GM12878 (cell line): ENCODE results near the gene RERE. TPM values are rescaled to one million over a fixed set of nuclear protein-coding genes. Genes with fewer than 3 reads are reported as not detected.

Experiments used
- ATAC-seq: fragments of 200-7000 bp; cut with Tn5 transposase; 3 replicates; pipeline ENCODE4 v1.9.1; 2020; ENCODE audit warnings: mild to moderate bottlenecking, moderate library complexity
- BruUV-seq: library from RNA; stranded (reverse); fragments of 400-500 nt; replicated peaks from 2 replicates; lab custom pipeline; 2021; lab: Mats Ljungman, UMichigan
- CTCF ChIA-PET: fragments of 300-600 bp; sonication (Branson Sonifier 250); formaldehyde crosslinking; extraction: SDS; loops from one replicate; lab custom pipeline; 2021; ENCODE audit warnings: inconsistent platforms; lab: Yijun Ruan, JAX
- POLR2A ChIA-PET: fragments of 350-600 bp; formaldehyde crosslinking; extraction: SDS; loops from one replicate; lab custom pipeline; 2021; ENCODE audit warnings: inconsistent platforms; lab: Charles Lee
- RAD21 ChIA-PET: fragments of 300-600 bp; sonication (Branson Sonifier 250); formaldehyde crosslinking; loops from one replicate; lab custom pipeline; 2023; ENCODE audit warnings: antibody characterized with exemption; ENCODE audit not compliant: unreplicated experiment; lab: Charles Lee
- SMC1A ChIA-PET: fragments of 300-600 bp; sonication (Branson Sonifier 250); formaldehyde crosslinking; loops from one replicate; lab custom pipeline; 2023; ENCODE audit not compliant: unreplicated experiment, uncharacterized antibody; lab: Charles Lee
- DNase-seq: peaks from one replicate; pipeline ENCODE4 v3.0.0-alpha.2; 2011; ENCODE audit warnings: low read depth, low spot score
- FAIRE-seq: peaks from 3 replicates; lab custom pipeline; 2011; peaks lifted over from hg19 to GRCh38; lab: Jason Lieb, UNC
- H2AFZ ChIP-seq: 2 replicates; pipeline ENCODE4 v1.6.0; 2011; ENCODE audit warnings: low read depth, low read length, control low read depth; ENCODE audit not compliant: control insufficient read depth
- H3K27ac ChIP-seq: 2 replicates; pipeline ENCODE4 v1.5.1; 2011; ENCODE audit warnings: control low read depth; ENCODE audit not compliant: control insufficient read depth, insufficient read depth
- H3K27me3 ChIP-seq, 2 experiments: replicated peaks in 1 of 2; 2 replicates each; pipeline versions ENCODE4 v1.6.0 to v1.6.1; 2011; ENCODE audit warnings: low read length in 1 of 2; ENCODE audit not compliant: control insufficient read depth in 2 of 2, insufficient read depth in 2 of 2
- H3K36me3 ChIP-seq, 2 experiments: 2 replicates each; pipeline ENCODE4 v1.5.1; 2011; ENCODE audit warnings: low read length in 1 of 2; ENCODE audit not compliant: control insufficient read depth in 2 of 2, insufficient read depth in 2 of 2
- H3K4me1 ChIP-seq: 2 replicates; pipeline ENCODE4 v1.6.1; 2011; ENCODE audit warnings: mild to moderate bottlenecking, low read length, moderate library complexity, mixed read lengths; ENCODE audit not compliant: control insufficient read depth, insufficient read depth
- H3K4me2 ChIP-seq: 2 replicates; pipeline ENCODE4 v1.6.0; 2011; ENCODE audit warnings: control low read depth; ENCODE audit not compliant: control insufficient read depth, insufficient read depth
- H3K4me3 ChIP-seq: fragments of 200-600 bp; sonication (generic); 2 replicates; pipeline ENCODE4 v1.5.1; 2016
- H3K79me2 ChIP-seq: 2 replicates; pipeline ENCODE4 v1.6.0; 2011; ENCODE audit warnings: low read length; ENCODE audit not compliant: control insufficient read depth, insufficient read depth
- H3K9ac ChIP-seq: 2 replicates; pipeline ENCODE4 v1.8.0; 2011; ENCODE audit warnings: low read length, control low read depth, mixed read lengths; ENCODE audit not compliant: control insufficient read depth, insufficient read depth
- H3K9me3 ChIP-seq: replicated peaks from 3 replicates; pipeline ENCODE4 v1.5.1; 2011; ENCODE audit warnings: mild to moderate bottlenecking, low read length; ENCODE audit not compliant: control insufficient read depth, insufficient read depth
- H4K20me1 ChIP-seq: 2 replicates; pipeline ENCODE4 v1.6.0; 2011; ENCODE audit not compliant: control insufficient read depth, insufficient read depth
- ASH2L ChIP-seq: fragments of 300-600, 200-600 bp; sonication (generic); IDR thresholded peaks from 2 replicates; pipeline ENCODE4 v1.6.1; 2017; ENCODE audit warnings: low read depth, mild to moderate bottlenecking, borderline replicate concordance
- GATAD2B ChIP-seq: fragments of 450-650 bp; conservative IDR thresholded peaks from 2 replicates; pipeline ENCODE4 v1.6.1; 2017; ENCODE audit warnings: low read depth, mild to moderate bottlenecking, moderate library complexity
- MYC ChIP-seq: IDR thresholded peaks from 2 replicates; pipeline ENCODE4 v1.6.1; 2011; ENCODE audit warnings: mild to moderate bottlenecking, low read length, moderate library complexity, inconsistent platforms; ENCODE audit not compliant: insufficient read depth, insufficient replicate concordance, insufficient read length, severe bottlenecking
- POLR2AphosphoS5 ChIP-seq: IDR thresholded peaks from 2 replicates; pipeline ENCODE4 v1.6.1; 2011; ENCODE audit warnings: mild to moderate bottlenecking, low read length, inconsistent platforms
- RFX5 ChIP-seq: IDR thresholded peaks from 2 replicates; pipeline ENCODE4 v1.6.1; 2011; ENCODE audit warnings: low read depth, low read length, improper control_type of control experiment
- RUNX3 ChIP-seq: IDR thresholded peaks from 2 replicates; pipeline ENCODE4 v1.6.1; 2012; ENCODE audit warnings: low read length, inconsistent platforms
- SP1 ChIP-seq: IDR thresholded peaks from one replicate; pipeline ENCODE4 v1.6.1; 2011; ENCODE audit warnings: low read depth, low read length
- SPI1 ChIP-seq: IDR thresholded peaks from 2 replicates; pipeline ENCODE4 v1.6.1; 2011; ENCODE audit warnings: low read depth, mild to moderate bottlenecking, low read length, moderate library complexity, borderline replicate concordance; ENCODE audit not compliant: insufficient read depth
- TARDBP ChIP-seq: IDR thresholded peaks from 2 replicates; pipeline ENCODE4 v1.6.1; 2016; ENCODE audit warnings: borderline replicate concordance
- ZNF384 ChIP-seq: IDR thresholded peaks from 2 replicates; pipeline ENCODE4 v1.6.1; 2012; ENCODE audit warnings: low read depth, mild to moderate bottlenecking, low read length, improper control_type of control experiment, borderline replicate concordance
- ZNF592 ChIP-seq: fragments of 450-650 bp; IDR thresholded peaks from 2 replicates; pipeline ENCODE4 v1.6.1; 2017; ENCODE audit warnings: mild to moderate bottlenecking, moderate library complexity
- WGBS: methylation state at CpG from one replicate; pipeline ENCODE4 v1.1.6; 2016; ENCODE audit warnings: low lambda C conversion rate; ENCODE audit not compliant: insufficient replicate concordance, insufficient coverage; ENCODE audit errors: missing lambda C conversion rate; 5-methylcytosine and 5-hydroxymethylcytosine counted together
- in situ Hi-C: fragments of 300-500 bp; cut with MboI; formaldehyde crosslinking; loops from 9 replicates; pipeline ENCODE4 v1.14.3; 2018; ENCODE audit warnings: mixed read lengths
- intact Hi-C: fragments of 100-400 bp; cut with micrococcal nuclease; formaldehyde crosslinking; loops from one replicate; pipeline ENCODE4 v1.14.2; 2022; ENCODE audit not compliant: unreplicated experiment
- polyA plus RNA-seq, 11 experiments: library from polyadenylated mRNA; depleted of rRNA in 4 of 11; unstranded in 6 of 11; stranded (reverse) in 5 of 11; fragments of >200 nt; fragmentation: Nextera tagmentation in 4 of 11; fragmentation: Illumina TruSeq in 1 of 11; extraction: Ambion mirVana in 4 of 11; extraction: Trizol in 1 of 11; gene quantifications; 1 replicate in 1 of 11; 2 replicates in 10 of 11; pipeline versions ENCODE4 v1.2.1 to v1.2.3, GENCODE V29; 2011 to 2016; ENCODE audit warnings: inconsistent platforms in 2 of 11, missing spikeins in 2 of 11, low read depth in 1 of 11
- total RNA-seq, 4 experiments: library from RNA; depleted of rRNA in 3 of 4; stranded (reverse); fragments of >200 nt in 3 of 4; fragmentation: Illumina TruSeq in 1 of 4; extraction: Trizol in 1 of 4; gene quantifications; 2 replicates each; pipeline versions ENCODE4 v1.2.1 to v1.2.3, GENCODE V29; 2013 to 2021

RERE gene
- total and polyA plus RNA-seq, 10 of the 15 experiments (the other 5 are each of a cell fraction or from before 2014, with no cell fraction given): 5.2 to 60.5 (median 20.2) TPM

GRCh38 chr1:8567146-8567545 lies 250.3 kb downstream of the RERE start:
- no peak overlapping the region for H3K27ac ChIP-seq
- ChIA-PET CTCF (interaction anchor here (0.8 to 13.0 kb wide), 3 partner anchors 19 to 160 kb away, joined by 3 to 211 read pairs (median 13); no protein-coding TSS in a partner anchor), POLR2A (interaction anchor here (0.6 kb wide), 1 partner anchor 90 kb away, joined by 3 read pairs; no protein-coding TSS in a partner anchor), SMC1A (interaction anchor here (4.4 kb wide), 1 partner anchor 103 kb away, joined by 23 read pairs; no protein-coding TSS in a partner anchor), RAD21 (interaction anchor here (0.9 kb wide), 1 partner anchor 156 kb away, joined by 3 read pairs; no protein-coding TSS in a partner anchor)
- FAIRE-seq (no peak), DNase-seq (no peak), ATAC-seq (no peak)
- TF ChIP-seq POLR2AphosphoS5: no peak
- TF ChIP-seq SPI1: no peak
- no peak for TF ChIP-seq GATAD2B
- TF ChIP-seq ASH2L: no peak
- TF ChIP-seq ZNF384: no peak
- TF ChIP-seq MYC: no peak
- in situ Hi-C loops (no loop called here), intact Hi-C loops (no loop called here)
- H3K79me2 ChIP-seq: peaks cover 2% of the 10 kb centered on the region
- H3K9ac ChIP-seq: no peak overlapping the region
- no peaks in the 10 kb centered on the region for H3K27me3 ChIP-seq
- H4K20me1 ChIP-seq: no peaks in the 10 kb centered on the region
- no peak overlapping the region for H3K4me3 ChIP-seq
- no peaks in the 10 kb centered on the region for H3K36me3 ChIP-seq
- H3K9me3 ChIP-seq: no peaks in the 10 kb centered on the region
- 94% methylated on average over 1 of the region's 1 CpG for WGBS
- H3K4me2 ChIP-seq: no peak overlapping the region
- peaks cover 3% of the 10 kb centered on the region; the same call in 1 of the 2 replicates for H3K4me1 ChIP-seq
- H2AFZ ChIP-seq: no peak overlapping the region
- BruUV-seq: no TSS peak

GRCh38 chr1:8565802-8566201 lies 251.6 kb downstream of the RERE start:
- Histone ChIP-seq H3K4me1 (peaks cover 10% of the 10 kb centered on the region), H2AFZ (no peak overlapping the region), H3K79me2 (peaks cover 2% of the 10 kb centered on the region), H3K4me2 (no peak overlapping the region), H4K20me1 (no peaks in the 10 kb centered on the region), H3K9me3 (no peaks in the 10 kb centered on the region), H3K36me3 (no peaks in the 10 kb centered on the region), H3K27me3 (no peaks in the 10 kb centered on the region), H3K27ac (no peak overlapping the region), H3K4me3 (no peak overlapping the region), H3K9ac (no peak overlapping the region)
- WGBS: 95% methylated on average over 3 of the region's 3 CpGs
- SMC1A ChIA-PET: interaction anchor here (1.2 to 8.5 kb wide), 3 partner anchors 103 to 243 kb away, joined by 3 to 258 read pairs (median 106); no protein-coding TSS in a partner anchor
- CTCF ChIA-PET: interaction anchor here (3.1 to 13.0 kb wide), 3 partner anchors 106 to 283 kb away, joined by 15 to 211 read pairs (median 181); no protein-coding TSS in a partner anchor
- TF ChIP-seq SP1 (no peak), TARDBP (no peak), RFX5 (no peak), RUNX3 (no peak), ZNF592 (no peak)
- ATAC-seq (no peak), DNase-seq (no peak), FAIRE-seq (no peak)
- RAD21 ChIA-PET: interaction anchor here (0.8 to 8.5 kb wide), 3 partner anchors 9 to 162 kb away, joined by 3 to 174 read pairs (median 3); no protein-coding TSS in a partner anchor
- in situ Hi-C loops: no loop called here
- intact Hi-C loops: no loop called here
- POLR2A ChIA-PET: no interaction called here
- no TSS peak for BruUV-seq
